ENCODE measurements around the gene VSTM2B. TPM values are rescaled to one million over a fixed set of nuclear protein-coding genes. Genes with fewer than 3 reads are reported as not detected.

VSTM2B gene
- total and polyA plus RNA-seq, 2 donors from 2014 or later, result not detected

GRCh38 chr19:29538651-29539050, 12.9 kb downstream of the VSTM2B start:
- Histone ChIP-seq H3K4me3 (ENCODE audit: low read length in 3 of 3) (no peak overlapping the region), H3K36me3 (ENCODE audit: control insufficient read depth in 2 of 3, insufficient read depth in 3 of 3, low read length in 3 of 3) (no peaks in the 10 kb centered on the region), H3K9me3 (ENCODE audit: control insufficient read depth in 2 of 3, insufficient read depth in 1 of 3, low read length in 3 of 3) (no peaks in the 10 kb centered on the region), H3K27me3 (ENCODE audit: control insufficient read depth, insufficient read depth, low read length) (no peaks in the 10 kb centered on the region), H3K27ac (ENCODE audit: low read depth in 2 of 2, low read length in 2 of 2) (no peak overlapping the region), H3K4me1 (ENCODE audit: control insufficient read depth in 2 of 3, insufficient read depth in 2 of 3, low read depth in 1 of 3, low read length in 3 of 3) (no peaks in the 10 kb centered on the region), H3K9ac (ENCODE audit: low read length in 3 of 3) (no peak overlapping the region)
- intact Hi-C loops (cut with DNase I), result no loop called here
- DNase-seq (peak in 1 of 5 donors; percentile 19), FAIRE-seq (no peak)
- TF ChIP-seq CTCF (IDR thresholded peaks at IDR 0.05; ENCODE audit: borderline replicate concordance, extremely low read depth, insufficient read depth), result no peak

GRCh38 chr19:29539131-29539530, 13.3 kb downstream of the VSTM2B start:
- Histone ChIP-seq H3K27ac (ENCODE audit: low read depth in 2 of 2, low read length in 2 of 2) (no peak overlapping the region), H3K9ac (ENCODE audit: low read length in 3 of 3) (no peak overlapping the region), H3K27me3 (ENCODE audit: control insufficient read depth, insufficient read depth, low read length) (no peaks in the 10 kb centered on the region), H3K4me1 (ENCODE audit: control insufficient read depth in 2 of 3, insufficient read depth in 2 of 3, low read depth in 1 of 3, low read length in 3 of 3) (no peaks in the 10 kb centered on the region), H3K4me3 (ENCODE audit: low read length in 3 of 3) (no peak overlapping the region), H3K36me3 (ENCODE audit: control insufficient read depth in 2 of 3, insufficient read depth in 3 of 3, low read length in 3 of 3) (no peaks in the 10 kb centered on the region), H3K9me3 (ENCODE audit: control insufficient read depth in 2 of 3, insufficient read depth in 1 of 3, low read length in 3 of 3) (no peaks in the 10 kb centered on the region)
- peak in 1 of 5 donors; percentile 24 for DNase-seq
- TF ChIP-seq CTCF (IDR thresholded peaks at IDR 0.05; ENCODE audit: borderline replicate concordance, extremely low read depth, insufficient read depth), result no peak
- FAIRE-seq, result no peak
- intact Hi-C loops (cut with DNase I), result no loop called here

- H3K9me3 ChIP-seq (ENCODE audit: control insufficient read depth in 2 of 3, insufficient read depth in 1 of 3, low read length in 3 of 3), result no peaks in the 10 kb centered on the region
- no peak for TF ChIP-seq CTCF (IDR thresholded peaks at IDR 0.05; ENCODE audit: borderline replicate concordance, extremely low read depth, insufficient read depth)
- intact Hi-C loops (cut with DNase I), result no loop called here
- H3K27me3 ChIP-seq (ENCODE audit: control insufficient read depth, insufficient read depth, low read length), result no peaks in the 10 kb centered on the region
- H3K9ac ChIP-seq (ENCODE audit: low read length in 3 of 3), result no peak overlapping the region
- no peak for FAIRE-seq
- no peak overlapping the region for H3K27ac ChIP-seq (ENCODE audit: low read depth in 2 of 2, low read length in 2 of 2)
- no peaks in the 10 kb centered on the region for H3K4me1 ChIP-seq (ENCODE audit: control insufficient read depth in 2 of 3, insufficient read depth in 2 of 3, low read depth in 1 of 3, low read length in 3 of 3)
- H3K36me3 ChIP-seq (ENCODE audit: control insufficient read depth in 2 of 3, insufficient read depth in 3 of 3, low read length in 3 of 3), result no peaks in the 10 kb centered on the region
- no peak overlapping the region for H3K4me3 ChIP-seq (ENCODE audit: low read length in 3 of 3)
- DNase-seq, result peak in 4 of 5 donors; percentile 59 to 71 (median 67)
These were observed 13.9 kb downstream of the VSTM2B start for GRCh38 chr19:29539670-29540069.

GRCh38 chr19:29540114-29540513, 14.3 kb downstream of the VSTM2B start:
- H3K9ac ChIP-seq (ENCODE audit: low read length in 3 of 3), result no peak overlapping the region
- FAIRE-seq (no peak), DNase-seq (peak in 1 of 5 donors; percentile 49)

More at GRCh38 chr19:29540114-29540513, 14.3 kb downstream of the VSTM2B start:
- Histone ChIP-seq H3K27me3 (ENCODE audit: control insufficient read depth, insufficient read depth, low read length) (no peaks in the 10 kb centered on the region), H3K4me3 (ENCODE audit: low read length in 3 of 3) (no peak overlapping the region), H3K4me1 (ENCODE audit: control insufficient read depth in 2 of 3, insufficient read depth in 2 of 3, low read depth in 1 of 3, low read length in 3 of 3) (no peaks in the 10 kb centered on the region), H3K9me3 (ENCODE audit: control insufficient read depth in 2 of 3, insufficient read depth in 1 of 3, low read length in 3 of 3) (no peaks in the 10 kb centered on the region), H3K27ac (ENCODE audit: low read depth in 2 of 2, low read length in 2 of 2) (no peak overlapping the region), H3K36me3 (ENCODE audit: control insufficient read depth in 2 of 3, insufficient read depth in 3 of 3, low read length in 3 of 3) (no peaks in the 10 kb centered on the region)
- intact Hi-C loops (cut with DNase I), result no loop called here
- no peak for TF ChIP-seq CTCF (IDR thresholded peaks at IDR 0.05; ENCODE audit: borderline replicate concordance, extremely low read depth, insufficient read depth)
